GM12891 (cell line): Measurements from ENCODE around the gene CHRM1.

Experiments used
- DNase-seq: peaks from one replicate; pipeline ENCODE4 v3.0.0; 2011; ENCODE audit warnings: low spot score; ENCODE audit not compliant: insufficient read length
- FAIRE-seq: peaks from 2 replicates; lab custom pipeline; 2011; peaks lifted over from hg19 to GRCh38; lab: Jason Lieb, UNC
- PAX5 ChIP-seq: IDR thresholded peaks from 2 replicates; pipeline ENCODE4 v1.6.1; 2011; ENCODE audit warnings: low read length, moderate library complexity, mild to moderate bottlenecking; ENCODE audit not compliant: insufficient read depth, severe bottlenecking
- POLR2A ChIP-seq: IDR thresholded peaks from 2 replicates; pipeline ENCODE4 v1.6.1; 2011; ENCODE audit warnings: low read depth, low read length, control low read depth
- POLR2AphosphoS5 ChIP-seq: IDR thresholded peaks from 2 replicates; pipeline ENCODE4 v1.6.1; 2011; ENCODE audit warnings: low read depth, low read length, control low read depth
- POU2F2 ChIP-seq: IDR thresholded peaks from 2 replicates; pipeline ENCODE4 v1.6.1; 2011; ENCODE audit warnings: low read depth, mild to moderate bottlenecking, control low read depth, low read length, moderate library complexity
- SPI1 ChIP-seq: IDR thresholded peaks from 2 replicates; pipeline ENCODE4 v1.6.1; 2011; ENCODE audit warnings: low read depth, low read length, control low read depth
- TAF1 ChIP-seq: IDR thresholded peaks from 2 replicates; pipeline ENCODE4 v1.6.1; 2011; ENCODE audit warnings: low read depth, low read length, control low read depth

Gene CHRM1

GRCh38 chr11:62918531-62918930 lies 2.6 kb downstream of the CHRM1 start:
- no peak for TF ChIP-seq SPI1
- TF ChIP-seq POLR2A, result no peak
- FAIRE-seq, result no peak

DNA sequence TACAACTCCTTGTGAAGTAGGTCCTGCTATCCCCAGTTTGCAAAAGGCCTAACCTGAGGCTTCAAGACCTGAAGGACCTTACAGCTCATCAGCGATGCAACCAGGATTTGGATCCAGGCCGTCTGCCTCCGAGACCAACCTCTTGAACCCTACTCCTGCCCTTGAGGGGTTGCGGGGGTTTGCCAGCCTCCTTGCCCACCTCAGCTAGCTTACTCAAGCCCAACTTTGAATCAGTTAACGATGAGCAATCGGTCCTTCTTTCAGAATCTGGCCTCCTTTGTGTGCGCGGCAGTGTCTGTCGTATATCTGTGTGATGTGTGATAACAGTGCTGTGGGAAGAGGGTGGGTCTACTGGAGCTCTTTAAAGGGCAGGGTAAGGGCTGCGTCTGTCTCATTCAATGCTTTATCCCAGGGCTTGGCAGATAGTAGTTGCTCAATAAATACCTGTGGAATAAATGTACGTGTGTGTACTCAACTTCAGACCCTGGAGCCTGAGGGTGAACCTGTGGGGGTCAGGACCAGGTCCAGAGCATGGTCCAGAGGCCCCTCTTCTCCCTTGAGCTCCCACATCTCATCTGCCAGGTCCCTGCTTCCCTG lies 3.2 kb downstream of the CHRM1 start:
- TF ChIP-seq POLR2AphosphoS5 (no peak), POU2F2 (no peak)
- no peak for DNase-seq
- no peak for FAIRE-seq

More at GRCh38 chr11:62918531-62918930, 2.6 kb downstream of the CHRM1 start:
- DNase-seq, result no peak

DNA sequence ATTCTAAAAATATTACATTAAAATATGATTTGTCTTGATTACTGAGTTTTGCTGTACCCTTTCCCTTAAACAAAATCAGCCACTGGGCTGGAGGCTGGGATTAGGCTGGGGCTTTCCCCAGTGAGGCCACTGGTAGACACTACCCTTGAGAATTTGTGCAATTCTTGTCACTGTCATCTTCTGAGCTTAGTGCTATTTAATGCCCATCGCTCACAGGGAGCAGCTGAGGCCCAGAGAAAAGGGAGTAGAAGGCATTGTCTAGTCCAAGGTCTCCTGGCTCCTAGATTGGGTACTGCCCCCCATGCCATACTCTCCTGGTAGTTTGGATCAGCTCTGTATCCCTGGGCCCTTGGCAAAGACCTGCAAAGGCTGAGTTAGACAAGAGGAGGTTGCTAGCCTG lies 6.7 kb downstream of the CHRM1 start:
- TF ChIP-seq POU2F2 (no peak), POLR2A (no peak), POLR2AphosphoS5 (no peak), PAX5 (no peak)
- DNase-seq, result no peak
- no peak for FAIRE-seq

GRCh38 chr11:62912268-62912667 lies 8.9 kb downstream of the CHRM1 start:
- FAIRE-seq (no peak), DNase-seq (no peak)
- TF ChIP-seq POU2F2 (no peak), SPI1 (no peak), POLR2A (no peak), POLR2AphosphoS5 (no peak), PAX5 (no peak), TAF1 (no peak)

- no peak for FAIRE-seq
- no peak for TF ChIP-seq SPI1
- DNase-seq, result no peak
These were observed 9.7 kb downstream of the CHRM1 start for GRCh38 chr11:62911137-62912130.

DNA sequence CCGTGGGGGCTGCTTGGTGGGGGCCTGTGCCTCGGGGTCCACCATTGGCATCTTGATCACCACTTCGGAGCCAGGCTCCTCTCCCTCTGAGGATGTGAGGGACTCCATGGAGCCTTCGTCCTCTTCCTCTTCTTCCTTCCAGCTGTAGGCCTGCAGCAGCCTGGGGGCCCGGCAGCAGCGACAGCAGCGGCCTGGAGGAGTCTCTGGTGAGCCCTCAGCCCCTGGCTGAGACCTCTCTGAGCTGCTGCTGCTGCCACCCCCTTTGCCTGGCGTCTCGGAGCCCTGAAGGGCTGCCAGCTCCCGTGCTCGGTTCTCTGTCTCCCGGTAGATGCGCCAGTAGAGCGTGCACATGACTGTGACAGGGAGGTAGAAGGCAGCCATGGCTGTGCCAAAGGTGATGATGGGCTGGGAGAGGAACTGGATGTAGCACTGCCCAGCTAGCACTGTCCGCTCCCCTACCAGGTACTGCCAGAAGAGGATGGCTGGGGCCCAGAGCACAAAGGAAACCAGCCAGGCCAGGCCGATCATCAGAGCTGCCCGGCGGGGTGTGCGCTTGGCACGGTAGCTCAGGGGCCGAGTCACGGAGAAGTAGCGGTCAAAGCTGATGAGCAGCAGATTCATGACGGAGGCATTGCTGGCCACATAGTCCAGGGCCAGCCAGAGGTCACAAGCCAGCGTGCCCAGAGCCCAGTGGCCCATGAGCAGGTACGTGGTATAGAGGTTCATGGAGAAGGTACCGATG lies 10.9 kb downstream of the CHRM1 start:
- no peak for DNase-seq
- no peak for FAIRE-seq
- no peak for TF ChIP-seq TAF1
- TF ChIP-seq POU2F2, result no peak
- no peak for TF ChIP-seq PAX5
- TF ChIP-seq SPI1, result no peak
- TF ChIP-seq POLR2A, result no peak
- TF ChIP-seq POLR2AphosphoS5, result no peak

DNA sequence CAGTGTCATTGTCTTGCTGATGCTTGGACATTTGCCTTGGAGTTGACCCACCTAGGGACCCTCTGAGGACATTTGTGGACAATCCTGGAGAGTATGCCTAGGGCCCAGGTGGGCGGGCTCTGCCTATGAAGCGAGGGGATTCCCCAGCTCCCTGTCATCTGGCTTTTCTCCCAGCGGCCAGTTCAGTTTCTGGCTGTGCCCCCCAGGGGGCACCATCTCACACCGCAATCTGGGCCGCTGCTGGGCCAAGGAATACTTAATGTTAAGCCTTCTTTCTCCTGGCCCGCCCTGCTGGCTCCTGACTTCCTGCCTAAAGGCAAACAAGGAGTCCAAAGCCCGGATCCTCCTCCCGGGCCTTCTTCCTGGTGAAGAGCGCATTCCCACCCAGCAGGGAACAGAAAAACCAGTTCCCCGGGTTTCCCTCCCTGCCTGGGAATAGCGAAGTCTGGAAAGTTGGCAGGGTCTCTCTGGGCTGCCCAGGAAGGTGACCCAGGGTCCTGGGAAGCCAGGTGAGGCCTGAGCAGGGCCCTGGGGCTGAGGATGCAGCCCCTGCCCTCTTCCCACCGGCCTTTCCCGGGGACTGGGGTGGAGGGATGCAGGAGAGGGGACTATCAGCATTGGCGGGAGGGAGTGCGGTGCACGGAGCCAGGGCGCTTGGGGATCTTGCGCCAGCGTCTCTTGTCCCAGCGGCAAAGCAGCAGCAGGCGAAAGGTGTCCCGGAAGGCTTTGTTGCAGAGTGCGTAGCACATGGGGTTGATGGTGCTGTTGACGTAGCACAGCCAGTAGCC lies 11.9 kb downstream of the CHRM1 start:
- DNase-seq (peak; percentile 55), FAIRE-seq (no peak)
- TF ChIP-seq POLR2A (no peak), PAX5 (no peak), SPI1 (no peak), TAF1 (no peak), POLR2AphosphoS5 (no peak), POU2F2 (no peak)

DNA sequence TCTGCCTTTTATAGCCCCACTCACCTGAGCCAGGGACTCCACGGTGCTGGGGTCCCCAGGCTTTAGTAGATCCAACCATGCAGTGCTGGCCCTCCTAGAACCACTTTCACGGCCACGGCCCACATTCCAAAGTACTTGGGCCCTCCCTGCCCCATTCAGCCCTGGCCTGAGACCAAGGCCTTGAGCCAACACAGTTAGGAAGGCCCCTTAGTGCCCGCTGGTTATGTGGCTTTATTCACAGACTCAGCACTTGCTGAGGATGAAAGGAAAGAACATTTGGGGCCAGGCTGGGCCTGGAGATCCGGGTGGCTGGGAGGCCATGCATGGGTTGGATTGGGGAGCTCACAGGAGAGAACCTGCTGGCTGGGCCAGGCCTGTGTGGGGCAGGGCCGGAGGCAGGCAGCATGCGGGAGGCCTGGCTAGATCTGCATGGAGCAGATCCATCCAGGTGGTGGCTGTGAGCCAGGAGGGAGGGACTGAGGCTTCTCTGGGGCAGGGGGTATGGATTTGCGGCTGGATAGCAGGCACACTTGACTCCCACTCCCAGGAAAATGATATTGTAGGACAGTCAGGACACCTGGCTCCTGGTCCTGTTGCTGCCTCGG lies 12.6 kb downstream of the CHRM1 start:
- DNase-seq (no peak), FAIRE-seq (no peak)
- TF ChIP-seq POLR2AphosphoS5, result no peak
- no peak for TF ChIP-seq POLR2A
- no peak for TF ChIP-seq POU2F2

- peak; percentile 94 for FAIRE-seq
- peak; percentile 66 for DNase-seq
- TF ChIP-seq POU2F2 (0 out of 2 replicates have a peak, but pooled peaks have one; percentile 17), SPI1 (no peak), TAF1 (no peak)
These were observed 15.1 kb downstream of the CHRM1 start for GRCh38 chr11:62905927-62906531.
